Rectal smooth muscle tissue (tissue), 1 donor: Measurements from ENCODE around the gene LCT.
"Not testable (repeated sequence)": the region's sequence is repeated elsewhere in the genome, so short reads cannot be mapped to it uniquely, and the experiment has no call there.

Source experiments
- H3K27ac ChIP-seq: one replicate; pipeline ENCODE4 v1.7.0; 2013; ENCODE audit warnings: low read depth, low read length, inconsistent platforms
- H3K27me3 ChIP-seq: one replicate; pipeline ENCODE4 v1.7.0; 2013; ENCODE audit warnings: low read length; ENCODE audit not compliant: control insufficient read depth, insufficient read depth
- H3K36me3 ChIP-seq: one replicate; pipeline ENCODE4 v1.7.0; 2013; ENCODE audit warnings: low read length; ENCODE audit not compliant: control insufficient read depth, insufficient read depth
- H3K4me1 ChIP-seq: one replicate; pipeline ENCODE4 v1.7.0; 2013; ENCODE audit warnings: low read length; ENCODE audit not compliant: control insufficient read depth, insufficient read depth
- H3K4me3 ChIP-seq: one replicate; pipeline ENCODE4 v1.7.0; 2013; ENCODE audit warnings: low read length
- H3K9ac ChIP-seq: one replicate; pipeline ENCODE4 v1.7.0; 2013; ENCODE audit warnings: low read length

LCT gene

DNA sequence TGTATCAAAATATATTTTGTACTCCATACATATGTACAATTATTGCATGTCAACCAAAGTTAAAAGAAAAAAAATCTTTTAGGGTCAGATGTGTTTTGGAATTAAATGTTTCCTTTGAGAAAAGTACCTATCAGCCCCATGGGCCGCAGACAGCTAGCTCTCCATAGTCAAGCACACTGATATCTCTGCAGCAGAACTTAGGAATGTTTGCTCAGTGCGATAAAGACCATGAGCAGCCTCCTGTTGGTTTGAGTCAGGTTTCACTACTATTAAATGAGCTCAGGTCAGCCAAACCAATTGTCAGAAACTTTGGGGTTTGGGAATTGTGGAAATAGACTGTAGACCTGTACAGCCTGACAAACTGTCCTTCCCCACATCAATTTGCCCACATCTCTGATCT, 33.7 kb downstream of the LCT start:
- no peak overlapping the region for H3K4me3 ChIP-seq
- no peaks in the 10 kb centered on the region for H3K36me3 ChIP-seq
- H3K27ac ChIP-seq = no peak overlapping the region
- no peaks in the 10 kb centered on the region for H3K4me1 ChIP-seq
- no peak overlapping the region for H3K9ac ChIP-seq
- no peaks in the 10 kb centered on the region for H3K27me3 ChIP-seq

DNA sequence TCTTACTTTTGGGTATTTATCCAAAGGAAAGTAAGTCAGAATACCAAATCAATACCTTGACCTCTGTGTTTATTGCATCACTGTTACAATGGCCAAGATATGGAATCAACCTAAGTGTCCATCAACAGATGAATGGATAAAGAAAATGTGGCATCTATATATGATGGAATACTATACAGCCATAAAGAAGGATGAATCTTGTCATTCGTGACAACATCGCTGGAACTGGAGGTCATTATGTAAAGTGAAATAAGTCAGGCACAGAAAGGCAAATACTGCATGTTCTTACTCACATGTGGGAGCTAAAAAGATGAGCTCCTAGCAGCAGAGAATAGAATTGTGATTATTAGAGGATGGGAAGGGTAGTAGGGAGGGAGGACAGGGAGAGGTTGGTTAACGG, 34.6 kb downstream of the LCT start:
- Histone ChIP-seq H3K27ac (no peak overlapping the region), H3K27me3 (no peaks in the 10 kb centered on the region), H3K4me1 (no peaks in the 10 kb centered on the region), H3K4me3 (no peak overlapping the region), H3K9ac (no peak overlapping the region), H3K36me3 (no peaks in the 10 kb centered on the region)

DNA sequence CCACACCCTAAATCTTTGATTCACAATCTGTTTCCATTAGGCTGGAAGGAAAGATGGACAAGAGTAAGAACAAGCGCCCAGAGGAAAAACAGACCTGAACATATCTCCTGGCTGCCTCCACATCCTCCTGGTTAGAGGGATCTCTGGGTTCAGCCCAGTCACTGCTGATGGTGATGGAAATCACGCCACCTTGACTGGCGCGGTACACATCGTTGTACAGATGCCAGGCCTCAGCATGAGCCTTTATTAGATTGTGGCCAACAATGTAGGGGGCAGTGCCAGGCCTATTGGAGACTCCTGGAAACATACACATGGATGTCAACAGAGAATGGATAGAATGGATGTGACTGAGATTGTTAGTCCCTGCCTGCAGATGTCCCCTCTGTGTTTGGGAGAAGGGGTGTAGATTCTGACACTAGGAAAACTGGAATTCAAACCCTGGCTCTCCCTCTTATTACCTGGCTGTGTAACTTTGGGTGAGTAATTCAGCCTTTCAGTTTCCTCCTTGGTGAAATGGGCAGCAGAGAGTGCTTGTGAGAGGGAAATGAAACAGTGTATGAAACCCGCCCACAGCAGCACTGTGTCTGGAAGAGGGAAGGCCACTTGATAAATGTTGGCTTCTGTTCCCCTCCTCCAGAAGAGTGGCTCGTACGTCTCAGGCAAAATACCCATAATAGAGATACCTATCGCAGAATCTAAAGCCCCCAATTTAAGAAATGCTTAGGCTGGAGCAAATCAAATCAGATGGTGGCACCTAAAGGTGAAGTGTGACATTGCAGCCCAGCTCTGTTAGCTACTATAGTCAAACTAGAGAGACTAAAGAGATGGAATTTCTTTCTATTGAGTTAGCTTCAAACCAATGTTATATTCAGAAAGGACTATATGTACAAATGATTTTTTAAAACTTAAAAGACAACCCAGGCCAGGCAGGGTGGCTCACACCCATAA, 36.2 kb downstream of the LCT start:
- Histone ChIP-seq H3K27ac (no peak overlapping the region), H3K4me3 (no peak overlapping the region), H3K36me3 (no peaks in the 10 kb centered on the region), H3K4me1 (no peaks in the 10 kb centered on the region), H3K27me3 (no peaks in the 10 kb centered on the region), H3K9ac (no peak overlapping the region)

DNA sequence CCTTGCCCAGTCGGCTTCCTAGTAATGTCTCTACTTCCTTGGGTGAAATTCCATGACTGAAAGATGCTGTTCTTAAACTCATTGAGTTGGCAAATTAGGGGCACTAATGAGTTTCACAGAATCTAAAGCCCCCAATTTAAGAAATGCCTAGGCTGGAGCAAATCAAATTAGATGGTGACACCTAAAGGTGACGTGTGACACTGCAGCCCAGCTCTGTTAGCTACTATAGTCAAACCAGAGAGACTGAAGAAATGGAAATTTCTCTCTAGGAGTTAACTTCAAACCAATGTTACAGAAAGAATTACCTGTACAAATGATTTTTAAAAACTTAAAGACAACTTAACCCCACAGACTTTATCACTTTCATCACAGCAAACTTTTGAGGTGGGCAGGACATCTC, 37.2 kb downstream of the LCT start:
- H3K9ac ChIP-seq = no peak overlapping the region
- H3K4me3 ChIP-seq = no peak overlapping the region
- no peaks in the 10 kb centered on the region for H3K36me3 ChIP-seq
- no peak overlapping the region for H3K27ac ChIP-seq
- no peaks in the 10 kb centered on the region for H3K4me1 ChIP-seq
- no peaks in the 10 kb centered on the region for H3K27me3 ChIP-seq

DNA sequence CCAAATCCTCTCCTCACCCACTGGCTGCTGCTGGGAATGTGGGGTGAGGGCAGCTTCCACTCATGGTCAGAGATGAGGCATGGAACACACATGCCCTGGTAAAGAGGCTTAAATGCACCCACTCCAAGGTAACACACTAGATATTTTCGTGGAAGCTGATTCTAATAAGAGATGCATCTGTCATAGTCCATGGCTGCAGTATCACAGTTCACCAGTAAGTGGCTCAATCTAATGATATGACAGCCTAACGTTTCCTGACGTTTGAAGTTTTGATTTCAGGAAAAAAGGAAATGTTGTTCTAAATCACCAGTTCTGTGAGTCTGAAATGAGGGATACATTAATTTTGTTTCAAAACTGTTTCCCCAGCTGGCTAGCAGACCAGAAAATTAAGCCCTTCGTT, 38.2 kb downstream of the LCT start:
- H3K4me1 ChIP-seq = no peaks in the 10 kb centered on the region
- H3K27ac ChIP-seq = no peak overlapping the region
- H3K27me3 ChIP-seq = no peaks in the 10 kb centered on the region
- H3K9ac ChIP-seq = no peak overlapping the region
- no peaks in the 10 kb centered on the region for H3K36me3 ChIP-seq
- no peak overlapping the region for H3K4me3 ChIP-seq

DNA sequence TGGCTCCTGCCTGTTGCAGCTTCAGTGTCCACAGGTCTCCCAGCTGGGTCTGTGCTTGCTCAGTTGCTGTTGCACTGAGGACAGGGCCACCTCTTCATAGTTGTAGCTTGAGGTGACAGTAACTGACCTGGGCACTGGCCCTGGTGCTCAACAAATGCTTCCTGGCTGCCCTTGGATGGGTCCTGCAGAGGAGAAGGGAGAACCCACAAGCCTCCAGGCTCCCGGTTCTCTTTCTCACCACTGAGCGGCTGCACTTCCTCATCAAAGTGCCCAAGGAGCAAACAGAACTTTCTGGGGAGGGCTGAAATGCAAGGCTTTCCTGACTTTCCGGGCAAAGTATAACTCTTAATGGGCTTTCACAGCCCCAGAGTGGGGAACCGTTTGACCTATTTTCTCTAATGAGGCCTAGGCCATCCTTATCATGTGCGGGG, 38.7 kb downstream of the LCT start:
- Histone ChIP-seq H3K27ac (no peak overlapping the region), H3K36me3 (no peaks in the 10 kb centered on the region), H3K4me3 (no peak overlapping the region), H3K4me1 (no peaks in the 10 kb centered on the region), H3K27me3 (no peaks in the 10 kb centered on the region), H3K9ac (no peak overlapping the region)

DNA sequence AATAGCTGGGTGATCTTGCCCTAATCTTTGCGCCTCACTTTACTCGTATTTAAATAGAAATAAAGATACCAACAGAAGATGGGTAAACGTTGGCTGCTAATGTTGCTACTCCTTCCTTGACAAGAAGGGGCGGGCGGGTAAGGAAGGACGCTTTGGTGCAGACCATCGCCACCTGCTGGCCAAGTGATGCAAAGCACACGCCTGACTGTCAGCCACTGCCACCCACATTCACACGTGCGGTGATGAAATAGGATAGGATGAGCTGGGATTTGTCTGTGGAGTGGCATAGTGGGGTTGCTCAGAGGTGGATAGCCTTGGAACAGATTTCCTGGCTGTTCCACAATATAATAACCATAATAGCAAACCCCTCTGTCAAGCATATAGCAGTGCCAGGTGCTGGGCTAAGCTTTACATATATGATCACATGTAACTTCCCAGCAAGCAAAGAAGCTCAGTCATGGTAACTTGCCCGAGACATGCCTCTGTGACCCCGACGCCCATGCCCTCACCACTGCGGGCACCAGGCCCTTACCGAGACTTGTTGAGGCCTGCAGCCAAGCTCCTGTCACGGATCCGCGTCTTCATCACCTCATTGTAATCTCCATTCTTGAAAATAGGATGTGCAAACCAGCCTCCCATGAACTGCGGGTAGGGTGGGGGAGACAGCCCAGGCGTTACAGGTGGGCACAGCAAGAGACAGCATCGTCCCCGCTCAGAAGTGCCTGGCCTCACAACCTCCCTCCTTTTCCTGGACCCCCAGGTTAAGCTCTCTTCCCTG, 39.3 kb downstream of the LCT start:
- H3K4me3 ChIP-seq = no peak overlapping the region
- H3K9ac ChIP-seq = no peak overlapping the region
- H3K4me1 ChIP-seq = no peaks in the 10 kb centered on the region
- no peaks in the 10 kb centered on the region for H3K36me3 ChIP-seq
- no peak overlapping the region for H3K27ac ChIP-seq
- no peaks in the 10 kb centered on the region for H3K27me3 ChIP-seq

DNA sequence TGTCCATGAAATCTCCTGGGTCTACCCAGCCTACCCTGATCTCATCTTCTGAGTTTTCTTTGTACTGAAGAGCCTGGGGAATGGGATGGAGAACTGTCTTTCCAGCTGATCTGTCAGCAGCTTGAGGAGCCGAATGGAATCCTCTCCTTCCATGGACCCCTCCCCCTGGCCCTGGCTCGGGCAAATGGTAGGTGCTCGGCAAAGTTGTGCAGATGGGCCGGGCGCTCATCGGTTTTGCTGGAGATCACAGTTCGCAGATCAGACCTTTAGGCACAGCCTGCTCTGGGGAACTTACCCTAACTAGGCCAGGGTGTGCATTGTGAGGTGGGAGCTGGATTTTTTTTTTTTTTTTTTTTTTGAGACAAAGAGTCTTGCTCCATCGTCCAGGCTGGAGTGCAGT, 40.4 kb downstream of the LCT start:
- H3K4me3 ChIP-seq = no peak overlapping the region
- H3K27ac ChIP-seq = no peak overlapping the region
- no peak overlapping the region for H3K9ac ChIP-seq
- H3K4me1 ChIP-seq = no peaks in the 10 kb centered on the region
- no peaks in the 10 kb centered on the region for H3K27me3 ChIP-seq
- no peaks in the 10 kb centered on the region for H3K36me3 ChIP-seq

DNA sequence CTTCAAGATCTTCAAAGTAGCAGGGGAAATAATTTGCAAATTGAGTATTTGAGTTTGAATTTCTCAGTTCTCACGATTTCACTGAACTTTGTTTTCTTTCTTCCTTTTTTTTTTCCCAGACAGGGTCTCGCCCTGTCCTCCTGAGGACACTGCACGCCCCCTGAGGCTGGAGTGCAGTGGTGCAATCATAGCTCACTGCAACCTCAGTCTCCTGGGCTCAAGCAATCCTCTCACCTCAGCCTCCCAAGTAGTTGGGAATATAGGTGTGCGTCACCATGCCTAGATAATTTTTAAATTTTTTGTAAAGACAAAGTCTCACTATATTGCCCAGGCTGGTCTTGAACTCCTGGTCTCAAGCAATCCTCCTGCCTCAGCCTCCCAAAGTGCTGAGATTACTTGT, 41.3 kb downstream of the LCT start:
- not testable (repeated sequence) for H3K27me3 ChIP-seq, H3K9ac ChIP-seq, H3K4me1 ChIP-seq, H3K27ac ChIP-seq, H3K4me3 ChIP-seq, H3K36me3 ChIP-seq

DNA sequence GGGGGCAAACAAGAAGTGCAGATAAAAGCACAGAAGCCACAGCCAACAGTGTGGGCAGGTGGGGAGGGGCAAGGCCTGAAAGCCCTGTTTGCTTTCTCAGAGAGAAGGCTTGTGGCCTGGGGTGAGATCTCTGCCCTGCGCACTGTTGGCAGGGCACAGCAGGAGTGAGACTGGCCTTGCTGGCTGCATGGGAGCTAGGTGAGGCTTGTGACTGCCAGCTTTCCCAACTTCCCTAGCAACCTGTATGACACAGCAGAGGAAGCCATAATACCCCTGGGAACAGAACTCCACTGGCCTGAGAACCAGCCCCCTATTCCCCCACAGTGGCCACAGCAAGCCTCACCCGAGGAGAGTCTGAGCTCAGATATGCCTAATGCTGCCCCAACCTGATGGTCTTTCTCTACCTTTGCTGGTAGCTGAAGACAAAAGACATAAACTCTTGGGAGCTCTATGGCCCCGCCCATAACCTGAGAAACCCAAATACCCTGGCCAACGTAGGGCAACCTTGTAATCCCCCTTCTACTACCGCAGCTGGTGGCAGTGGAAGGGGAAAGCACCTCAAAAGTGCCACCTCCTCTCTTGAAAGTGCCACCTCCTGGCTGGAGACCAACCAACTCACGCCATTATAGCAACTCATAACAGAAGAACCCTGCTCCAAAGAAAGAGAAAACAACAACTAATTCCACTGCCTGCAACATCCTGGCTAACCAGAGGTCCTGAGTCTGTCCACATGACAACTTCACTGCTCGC, 44.4 kb downstream of the LCT start:
- H3K36me3 ChIP-seq = no peaks in the 10 kb centered on the region
- H3K27ac ChIP-seq = no peak overlapping the region
- H3K4me3 ChIP-seq = no peak overlapping the region
- no peaks in the 10 kb centered on the region for H3K27me3 ChIP-seq
- no peaks in the 10 kb centered on the region for H3K4me1 ChIP-seq
- no peak overlapping the region for H3K9ac ChIP-seq

DNA sequence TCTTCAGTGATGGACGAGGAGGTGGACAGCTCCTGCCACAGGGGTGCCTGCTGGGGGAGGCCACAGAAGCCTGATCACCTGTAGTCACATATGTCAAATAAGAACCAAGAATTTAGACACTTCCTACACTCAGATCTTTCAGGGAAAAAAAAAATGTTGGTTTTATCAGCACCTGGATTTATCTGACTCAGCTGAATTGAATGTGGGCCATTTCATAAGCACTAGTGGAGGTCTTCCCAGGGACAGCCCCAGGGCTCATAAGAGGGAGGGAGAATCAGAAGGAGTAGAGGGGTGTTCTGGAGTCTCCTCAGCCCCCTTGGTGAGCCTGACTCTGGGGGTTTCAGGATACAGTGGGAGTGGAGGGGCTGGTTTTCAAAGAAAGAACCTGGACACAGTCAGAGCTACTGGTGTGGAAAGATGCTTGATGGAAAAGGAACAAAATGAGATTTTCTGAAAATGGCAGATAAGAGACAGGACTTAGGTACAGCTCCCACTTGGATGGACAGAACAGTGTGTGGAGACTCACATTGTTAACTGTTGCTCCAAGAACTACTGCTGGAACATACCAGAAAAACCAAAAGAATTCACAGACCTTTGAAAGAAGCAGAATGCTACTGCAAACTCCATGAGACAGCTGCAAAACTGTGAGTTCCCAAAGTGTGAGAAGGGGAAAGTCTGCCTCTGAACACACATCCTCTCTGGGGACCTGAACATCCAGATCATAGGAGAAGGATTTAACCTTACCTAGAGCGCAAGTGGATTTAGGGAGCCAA, 45.4 kb downstream of the LCT start:
- Histone ChIP-seq H3K9ac (no peak overlapping the region), H3K27ac (no peak overlapping the region), H3K4me3 (no peak overlapping the region), H3K4me1 (no peaks in the 10 kb centered on the region), H3K36me3 (peaks cover 2% of the 10 kb centered on the region), H3K27me3 (no peaks in the 10 kb centered on the region)

DNA sequence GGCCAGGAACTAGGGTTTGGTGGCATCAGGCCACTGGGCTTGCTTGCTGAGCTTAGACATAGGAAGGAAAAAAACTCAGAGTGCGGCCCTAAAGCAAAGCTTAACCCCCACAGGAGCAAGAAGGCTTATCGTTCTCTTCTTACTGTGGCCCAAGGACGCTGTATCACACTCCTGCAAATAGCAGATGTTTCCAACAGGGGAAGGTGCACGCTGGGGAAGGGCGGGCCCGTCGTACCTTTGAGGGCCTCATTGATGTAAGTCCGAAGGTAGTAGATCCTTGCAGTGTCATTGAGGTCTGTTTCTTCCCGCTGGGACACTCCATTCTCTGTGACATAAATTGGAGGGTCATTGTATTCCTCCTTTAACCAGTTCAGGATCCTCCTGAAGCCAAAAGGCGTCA, 46.6 kb downstream of the LCT start:
- Histone ChIP-seq H3K4me3 (no peak overlapping the region), H3K9ac (no peak overlapping the region), H3K27ac (no peak overlapping the region), H3K4me1 (no peaks in the 10 kb centered on the region), H3K27me3 (no peaks in the 10 kb centered on the region), H3K36me3 (peaks cover 4% of the 10 kb centered on the region)
